ENCODE data around the gene KCTD11.

Gene KCTD11

DNA sequence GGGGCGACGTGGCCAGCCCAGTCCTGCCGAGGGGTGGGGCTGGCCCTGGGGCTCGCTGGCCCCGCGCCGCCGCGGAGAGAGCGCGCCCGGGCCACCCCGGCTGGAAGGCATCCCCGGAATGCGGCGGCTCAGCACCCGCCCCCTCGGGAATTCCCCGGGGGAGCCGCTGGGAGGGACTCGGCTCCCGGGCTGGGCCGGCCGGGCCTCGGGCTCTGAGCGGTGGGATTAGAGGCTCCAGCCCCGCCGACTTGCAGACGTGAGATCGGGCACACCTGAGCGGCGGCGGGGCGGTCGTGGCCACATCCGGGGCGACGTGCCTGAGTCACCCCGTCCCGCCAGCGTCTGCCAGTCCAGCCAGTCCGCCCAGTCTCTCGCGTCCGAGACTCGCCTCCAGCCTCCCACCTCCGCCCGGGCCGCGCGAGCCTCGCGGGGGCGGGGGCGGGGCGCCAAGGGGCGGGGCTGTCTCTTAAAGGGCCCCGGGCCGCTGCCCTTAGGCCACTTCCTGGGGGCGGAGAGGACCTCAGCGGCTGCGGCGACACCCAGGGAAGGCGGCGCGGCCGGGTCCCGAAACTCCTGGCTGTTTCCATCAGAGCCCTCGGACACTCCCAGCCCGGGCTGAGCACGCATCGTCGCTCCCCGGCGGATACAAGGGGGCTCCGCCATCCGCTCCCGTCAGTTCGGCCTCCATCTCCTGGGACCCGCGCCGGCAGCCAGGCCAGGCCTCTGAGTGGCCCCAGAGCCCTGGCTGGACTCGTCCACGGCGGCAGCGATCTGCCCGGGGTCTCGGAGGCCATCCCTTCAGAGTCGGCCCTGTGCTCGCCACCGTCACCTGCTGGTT is at the start of gene KCTD11:
Gene KCTD11, plus strand, starts transcription at position 498 of the 838 bp plus-strand sequence.
- peak; percentile 88 for DNase-seq

DNA sequence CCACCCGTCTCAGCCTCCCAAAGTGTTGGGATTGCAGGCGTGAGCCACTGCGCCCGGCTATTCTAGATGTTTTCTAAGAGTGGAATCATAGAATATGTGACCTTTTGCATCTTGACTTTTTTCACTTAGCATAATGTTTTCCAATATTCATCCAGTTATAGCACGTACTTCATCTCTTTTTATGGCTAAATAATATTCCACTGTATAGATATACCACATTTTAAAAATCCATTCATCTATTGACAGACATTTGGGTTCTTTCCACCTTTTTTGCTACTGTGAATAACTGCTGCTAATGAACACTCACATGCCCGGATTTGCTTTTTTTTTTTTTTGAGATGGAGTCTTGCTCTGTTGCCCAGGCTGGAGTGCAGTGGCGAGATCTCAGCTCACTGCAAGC is 47.8 kb upstream of the KCTD11 start:
- DNase-seq = no peak

DNA sequence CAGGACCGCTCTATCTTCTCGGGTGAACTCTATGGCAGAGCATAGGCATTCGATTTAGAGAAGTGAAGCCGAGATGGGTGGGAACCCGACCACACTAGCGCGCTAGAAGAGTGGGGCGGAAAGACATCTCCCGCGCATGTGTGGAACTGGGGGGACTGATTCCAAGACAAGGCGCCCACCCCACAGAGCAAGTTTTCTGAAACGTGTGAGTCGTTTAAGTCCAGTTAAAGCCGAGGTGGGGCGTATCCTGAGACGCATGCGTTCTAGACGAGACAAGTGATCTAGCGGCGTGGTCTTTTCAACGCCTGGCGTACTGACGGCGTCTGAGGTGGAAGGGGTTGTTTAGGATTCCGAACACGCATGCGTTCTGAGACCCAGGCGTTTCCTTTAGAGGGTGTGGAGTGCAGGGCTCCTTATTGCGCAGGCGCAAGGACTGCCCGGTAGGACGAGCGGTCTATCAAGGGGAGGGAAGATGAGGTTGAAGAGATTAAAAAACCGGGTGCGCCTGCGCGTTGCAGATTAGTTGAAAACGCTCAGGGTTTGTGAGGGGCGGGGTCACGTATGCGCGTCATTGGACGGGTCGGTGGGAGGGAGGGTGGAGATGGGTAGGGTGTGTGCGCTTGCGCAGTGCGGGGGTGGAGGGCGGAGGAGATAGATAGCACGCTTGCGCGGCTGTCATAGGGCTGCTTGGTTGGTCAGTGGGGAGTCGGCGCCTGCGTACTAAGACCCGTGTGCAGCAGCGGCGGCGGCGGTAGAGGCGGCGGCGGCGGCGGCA is 44.9 kb upstream of the KCTD11 start, which contains the start of gene EIF5A:
Gene EIF5A, plus strand, starts transcription at position 718 of the 775 bp plus-strand sequence. CDS start 2,008 bp downstream, outside the sequence.
- peak; percentile 98 for DNase-seq

DNA sequence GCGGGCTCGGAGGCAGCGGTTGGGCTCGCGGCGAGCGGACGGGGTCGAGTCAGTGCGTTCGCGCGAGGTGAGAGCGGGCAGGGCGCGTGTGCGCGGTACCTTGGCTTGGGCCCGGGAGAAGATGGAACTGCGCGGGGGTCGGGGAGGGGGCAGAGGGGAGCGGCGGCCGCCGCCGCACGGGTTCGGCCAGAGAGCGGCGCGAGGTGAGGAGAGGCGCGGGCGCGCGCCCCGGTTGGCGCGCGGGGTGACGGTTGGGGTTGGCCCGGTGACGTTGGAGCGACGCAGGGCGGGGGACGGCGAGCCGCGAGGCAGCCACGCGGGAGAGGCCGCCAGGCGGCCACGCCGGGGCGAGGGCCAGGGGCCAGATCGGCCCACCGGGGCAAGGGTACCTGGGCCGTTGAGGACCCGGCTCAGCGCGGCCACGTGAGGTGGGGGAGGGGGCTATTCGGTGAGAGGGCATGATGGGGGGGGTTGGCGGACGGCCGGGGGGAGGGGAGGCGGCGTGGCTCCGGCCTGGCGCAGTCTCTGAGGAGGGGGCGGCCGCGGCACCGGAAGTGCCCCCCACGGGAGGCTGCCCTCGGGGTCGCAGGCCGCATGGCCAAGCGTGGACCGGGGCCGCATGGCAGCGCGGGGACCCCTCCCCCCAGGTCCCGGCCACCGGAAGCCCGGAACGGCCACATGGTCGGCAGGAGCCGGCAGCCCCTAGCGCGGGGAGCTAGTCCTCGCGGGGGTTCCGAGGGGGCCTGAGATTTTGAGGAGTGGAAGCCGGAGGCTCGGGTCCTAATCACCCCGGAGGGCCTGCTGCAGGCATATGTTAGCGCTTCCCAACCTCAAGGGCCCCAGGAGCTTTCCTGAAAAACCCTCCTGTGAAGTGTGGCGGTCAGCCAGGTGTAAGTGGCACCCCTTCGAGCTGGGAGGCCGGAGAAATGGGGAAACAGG is 44.0 kb upstream of the KCTD11 start:
- DNase-seq = peak; percentile 46

DNA sequence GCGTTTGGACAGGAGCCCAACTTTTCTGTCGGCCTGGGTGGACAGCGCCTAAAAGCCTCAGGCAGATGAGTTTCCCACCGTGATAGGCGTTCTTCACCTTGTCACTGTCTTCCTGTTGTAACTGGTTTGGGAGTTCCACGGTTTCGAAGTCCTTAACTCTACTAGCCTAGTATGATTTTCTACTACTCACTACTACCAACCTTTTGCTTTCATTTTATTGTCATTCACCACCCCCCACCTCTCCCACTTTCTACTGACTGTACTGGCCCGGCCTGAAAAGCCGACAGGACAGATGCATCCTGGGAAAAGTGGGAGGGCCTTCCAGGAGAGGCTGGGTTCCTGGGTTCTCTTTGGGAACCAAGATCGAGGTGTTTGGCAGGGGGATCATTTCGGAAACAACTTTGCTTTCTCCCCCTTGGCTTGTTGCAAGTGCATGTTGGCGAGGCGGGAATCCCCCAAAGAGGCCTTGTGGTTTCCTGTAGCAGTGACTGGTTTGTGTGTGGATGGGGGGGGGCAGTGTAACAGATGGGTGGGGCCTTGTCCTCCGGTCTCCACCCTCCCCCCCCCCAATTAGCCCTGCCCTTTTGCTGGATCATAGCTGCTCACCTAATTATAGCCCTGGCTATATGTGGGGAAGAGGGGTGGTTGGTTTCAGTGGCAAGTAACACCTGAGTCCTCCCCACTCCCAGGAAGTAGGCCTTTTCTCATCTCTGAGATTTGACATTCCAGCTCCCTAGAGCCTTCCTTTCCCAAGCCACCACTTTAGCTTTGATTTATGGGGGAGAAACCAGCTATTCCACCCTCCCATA is 43.1 kb upstream of the KCTD11 start:
- peak; percentile 77 for DNase-seq

DNA sequence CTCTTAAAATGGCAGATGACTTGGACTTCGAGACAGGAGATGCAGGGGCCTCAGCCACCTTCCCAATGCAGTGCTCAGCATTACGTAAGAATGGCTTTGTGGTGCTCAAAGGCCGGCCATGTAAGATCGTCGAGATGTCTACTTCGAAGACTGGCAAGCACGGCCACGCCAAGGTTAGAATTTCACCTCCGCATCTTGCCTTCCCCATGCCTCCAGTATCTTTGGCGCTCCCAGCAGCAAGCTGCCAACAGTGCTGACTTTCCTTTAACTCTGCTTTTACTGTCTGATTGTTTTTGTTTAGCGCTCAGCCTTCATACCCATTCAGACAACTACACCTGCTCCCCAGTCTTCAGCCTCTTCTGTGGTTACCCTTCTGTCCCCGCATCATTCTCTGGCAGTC is 42.3 kb upstream of the KCTD11 start:
- DNase-seq = no peak

DNA sequence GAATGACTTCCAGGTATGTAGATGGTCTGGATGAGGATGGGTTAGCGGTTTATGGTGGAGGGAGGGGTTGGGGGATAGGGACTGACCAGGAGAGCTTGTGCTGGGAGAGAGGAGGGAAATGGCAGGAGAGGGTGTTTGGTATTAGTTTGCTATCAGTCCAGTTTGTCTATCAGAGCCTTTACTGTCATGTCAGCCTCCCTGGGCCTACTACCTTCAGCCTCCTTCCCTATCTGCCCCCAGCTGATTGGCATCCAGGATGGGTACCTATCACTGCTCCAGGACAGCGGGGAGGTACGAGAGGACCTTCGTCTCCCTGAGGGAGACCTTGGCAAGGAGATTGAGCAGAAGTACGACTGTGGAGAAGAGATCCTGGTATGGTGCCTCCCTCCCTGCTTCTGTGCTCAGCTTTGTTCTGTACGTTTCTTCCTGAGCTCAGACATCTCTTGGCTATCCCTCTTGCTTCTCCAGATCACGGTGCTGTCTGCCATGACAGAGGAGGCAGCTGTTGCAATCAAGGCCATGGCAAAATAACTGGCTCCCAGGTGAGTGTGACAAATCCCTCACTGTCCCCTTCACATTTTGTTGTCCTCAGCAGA is 40.8 kb upstream of the KCTD11 start:
- no peak for DNase-seq

DNA sequence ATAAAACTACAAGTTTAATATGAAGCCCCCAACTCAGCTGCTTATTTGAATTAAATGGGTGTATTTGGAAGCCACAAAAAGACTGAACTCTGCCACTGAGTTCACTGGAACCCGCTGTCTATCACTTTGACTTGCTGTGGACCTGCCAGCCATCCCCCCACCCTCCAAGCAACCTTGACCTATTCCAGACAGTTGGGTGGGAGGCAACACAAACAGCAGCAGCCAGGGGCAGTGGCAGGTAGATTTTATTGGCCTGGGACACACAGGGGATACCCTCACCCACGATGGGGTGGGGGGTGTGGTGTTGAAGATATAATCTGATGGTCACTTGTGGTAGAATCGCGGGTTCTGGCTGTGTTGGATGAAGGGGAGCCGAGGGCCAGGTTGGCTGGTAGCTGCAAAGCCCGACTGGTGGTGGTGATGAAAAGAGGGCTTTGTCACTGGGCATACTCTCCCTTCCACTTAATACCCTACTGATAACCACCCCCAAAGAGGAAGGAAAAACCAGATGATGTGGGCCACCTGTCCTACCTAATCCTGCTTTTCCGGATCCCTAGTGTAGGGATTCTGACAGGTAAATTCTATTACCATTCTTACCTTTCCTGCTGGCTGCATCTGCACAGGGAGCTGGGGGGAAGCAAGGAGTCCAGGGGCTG is 39.4 kb upstream of the KCTD11 start:
- no peak for DNase-seq

DNA sequence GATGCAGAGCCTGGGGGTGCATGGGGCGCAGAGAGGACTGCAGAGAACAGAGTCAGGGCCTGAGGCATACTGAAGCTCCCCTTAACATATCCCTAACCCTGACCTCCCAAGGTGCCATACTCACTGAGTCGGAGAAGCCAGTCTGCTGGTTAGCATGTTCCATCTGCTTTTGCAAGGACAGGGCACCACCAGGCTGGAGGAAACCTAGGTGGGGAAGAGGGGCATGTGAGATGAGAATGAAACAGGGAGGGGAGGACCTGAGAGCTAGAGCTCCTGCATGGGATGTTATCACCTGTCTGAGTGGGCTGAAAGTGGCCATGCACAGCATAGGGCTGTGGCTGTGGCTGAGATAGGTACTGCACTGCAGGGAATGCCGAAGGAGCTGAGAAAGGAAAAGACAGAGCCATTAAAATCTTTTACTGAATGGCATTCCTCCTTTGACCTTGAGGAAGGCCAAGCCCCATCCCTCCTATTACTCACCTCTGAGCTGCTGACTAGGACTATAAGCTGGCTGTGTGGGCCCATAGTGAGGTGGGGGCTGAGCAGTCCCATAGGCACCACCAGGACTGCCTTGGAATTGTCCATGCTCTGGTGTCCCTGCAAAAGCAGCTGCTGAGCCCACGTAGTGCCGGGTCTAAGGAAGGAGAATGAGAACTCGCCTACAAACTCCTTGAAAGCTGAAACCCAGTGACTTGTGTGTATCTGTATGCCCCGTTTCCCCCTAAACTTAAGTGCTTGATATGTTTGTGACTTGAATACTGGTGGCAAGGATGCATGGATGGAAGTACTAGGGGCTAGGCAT is 38.7 kb upstream of the KCTD11 start:
- DNase-seq = peak; percentile 32

DNA sequence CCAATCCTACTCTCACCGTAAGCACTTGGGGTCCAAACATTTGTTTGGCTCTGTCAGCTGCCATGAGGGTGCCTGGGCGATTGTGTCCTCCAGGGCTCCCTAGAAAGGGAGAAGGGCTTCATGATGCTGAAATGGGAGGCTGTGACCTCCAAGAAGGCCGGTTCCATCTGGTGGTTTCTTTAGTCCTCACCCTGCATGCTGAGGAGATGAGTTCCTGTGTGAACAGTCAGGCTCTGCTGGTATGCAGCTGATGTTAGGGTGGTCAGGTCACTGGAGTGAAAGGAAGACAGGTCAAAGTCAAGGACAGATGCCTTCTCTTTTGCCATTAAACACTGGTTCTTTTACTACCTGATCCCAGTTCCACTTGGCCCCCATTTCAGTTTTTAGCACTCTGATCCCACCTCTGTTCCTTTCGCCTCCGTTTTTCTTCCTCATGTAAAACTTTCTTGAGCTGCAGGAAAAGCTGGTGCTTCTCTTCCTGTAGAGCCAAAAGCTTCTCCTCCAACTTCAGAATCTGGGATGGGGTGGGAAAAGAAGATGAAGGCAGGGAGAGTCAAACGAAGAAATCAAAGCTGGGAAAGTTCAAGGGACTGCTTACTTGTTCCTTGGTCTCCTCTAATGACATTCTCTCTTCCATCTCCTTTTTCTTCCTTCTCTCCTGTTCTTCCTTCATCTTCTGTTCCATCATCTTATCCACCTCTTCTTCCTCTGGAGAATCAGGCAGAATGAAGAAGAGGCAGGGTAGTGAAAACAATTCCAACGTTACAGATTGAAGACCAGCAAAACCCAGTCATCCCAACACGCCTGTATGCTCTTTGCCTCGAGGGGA is 37.9 kb upstream of the KCTD11 start:
- DNase-seq = peak; percentile 28

DNA sequence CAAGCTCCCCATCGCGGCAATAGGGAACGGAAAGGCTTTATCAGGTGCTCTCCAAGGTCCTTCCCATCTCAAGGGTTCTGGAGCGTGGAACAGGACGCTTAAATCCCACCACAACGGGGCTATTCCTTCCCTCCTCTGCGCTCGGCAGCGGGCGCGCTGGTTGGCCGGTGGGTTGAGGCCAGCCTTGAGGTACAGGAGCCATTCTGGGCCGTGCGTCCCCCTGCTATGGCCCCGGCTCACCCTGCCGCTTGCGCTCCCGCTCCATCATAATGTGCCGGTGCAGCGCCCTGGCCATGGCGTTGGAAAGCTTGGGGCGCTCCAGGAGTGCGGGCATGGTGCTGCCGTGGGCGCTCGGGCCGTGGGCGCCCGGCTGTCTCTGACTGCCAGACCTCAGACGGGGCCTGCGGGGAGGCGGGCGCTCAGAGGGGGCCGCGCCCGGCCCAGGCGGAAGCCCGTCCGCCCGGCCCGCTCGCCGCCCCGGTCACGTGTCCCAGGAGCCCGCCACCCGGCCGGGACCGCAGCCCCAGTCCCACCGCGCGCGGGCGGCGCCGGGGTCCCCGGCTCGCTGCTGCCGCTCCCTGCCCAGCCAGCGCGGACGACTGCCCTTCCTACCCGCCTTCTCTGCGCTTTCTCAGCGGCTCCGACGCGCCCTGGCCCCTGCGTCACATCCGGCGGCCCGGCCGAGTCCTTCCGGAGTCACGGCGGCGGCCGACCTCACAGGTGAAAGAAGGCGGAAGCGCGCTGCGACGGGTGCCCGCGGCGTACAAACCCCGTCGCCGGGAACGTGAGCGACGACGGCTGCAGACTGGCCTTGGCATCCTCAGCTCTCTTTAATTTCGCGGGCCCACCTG is 37.0 kb upstream of the KCTD11 start, which contains the start of gene GPS2:
Gene GPS2, minus strand, starts transcription at position 642 of the 851 bp plus-strand sequence. Its CDS starts 308 bp downstream, at position 334.
- DNase-seq = peak; percentile 90

DNA sequence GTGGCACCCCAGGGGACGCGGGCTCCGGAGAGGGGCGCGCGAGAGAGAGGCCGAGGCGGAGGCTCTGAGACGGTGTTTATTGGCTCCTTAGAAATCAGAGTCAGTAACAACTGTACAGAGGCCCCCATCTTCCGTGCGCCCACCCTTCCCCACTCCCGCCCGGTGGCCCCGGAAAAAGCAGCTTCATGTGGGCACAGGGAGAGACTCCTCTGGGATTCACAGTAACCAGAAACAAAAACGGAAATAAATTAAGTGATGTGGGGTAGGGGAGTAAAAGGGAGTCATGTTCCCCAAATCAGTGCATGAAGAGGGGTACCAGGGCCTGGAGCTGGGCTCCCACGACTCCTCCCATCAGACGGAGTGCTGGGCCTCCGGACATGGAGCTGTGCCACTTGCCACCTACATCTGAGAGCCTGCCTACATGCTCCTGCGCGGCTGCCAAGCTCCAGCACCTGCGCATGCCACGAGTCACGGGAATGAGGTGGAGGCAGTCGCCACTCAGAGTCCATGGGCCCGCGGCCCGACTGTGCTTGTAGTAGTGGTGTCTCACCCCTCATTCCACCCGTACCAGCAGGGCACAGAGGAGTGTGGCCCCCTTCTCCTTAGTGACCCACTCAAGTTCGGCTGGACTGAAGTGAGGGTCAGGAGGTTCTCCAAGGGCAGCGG is 36.3 kb upstream of the KCTD11 start:
- no peak for DNase-seq

DNA sequence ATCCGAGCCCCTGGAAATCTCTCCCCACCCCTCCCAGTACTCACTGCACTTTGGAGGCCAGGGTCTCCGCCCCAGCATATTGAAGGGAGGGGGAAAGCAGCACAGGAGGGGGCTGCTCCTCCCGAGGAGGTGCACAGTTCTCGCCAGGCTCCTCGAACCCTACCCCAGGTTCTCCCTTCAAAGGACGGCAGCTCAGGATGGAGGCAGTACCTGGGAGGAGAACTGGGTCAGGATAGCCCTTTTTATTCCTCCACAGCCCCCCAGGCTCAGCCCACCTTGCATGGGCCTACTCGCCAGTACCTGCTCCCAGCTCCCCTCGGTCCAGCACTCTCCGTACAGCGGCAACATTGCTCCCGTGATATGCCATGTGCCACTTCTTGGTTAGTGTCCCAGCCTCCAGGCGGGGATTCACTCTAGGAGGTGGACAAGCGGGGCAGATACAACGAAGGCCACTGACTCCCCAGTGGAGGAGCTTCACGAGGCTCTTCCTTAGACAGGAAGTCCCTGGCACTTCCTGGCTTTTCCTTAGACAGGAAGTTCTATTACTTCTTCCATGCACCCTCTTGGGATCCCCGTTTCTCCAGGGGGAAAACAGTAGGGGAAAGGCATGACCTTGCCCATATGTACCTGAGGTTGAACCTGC is 34.7 kb upstream of the KCTD11 start:
- no peak for DNase-seq

DNA sequence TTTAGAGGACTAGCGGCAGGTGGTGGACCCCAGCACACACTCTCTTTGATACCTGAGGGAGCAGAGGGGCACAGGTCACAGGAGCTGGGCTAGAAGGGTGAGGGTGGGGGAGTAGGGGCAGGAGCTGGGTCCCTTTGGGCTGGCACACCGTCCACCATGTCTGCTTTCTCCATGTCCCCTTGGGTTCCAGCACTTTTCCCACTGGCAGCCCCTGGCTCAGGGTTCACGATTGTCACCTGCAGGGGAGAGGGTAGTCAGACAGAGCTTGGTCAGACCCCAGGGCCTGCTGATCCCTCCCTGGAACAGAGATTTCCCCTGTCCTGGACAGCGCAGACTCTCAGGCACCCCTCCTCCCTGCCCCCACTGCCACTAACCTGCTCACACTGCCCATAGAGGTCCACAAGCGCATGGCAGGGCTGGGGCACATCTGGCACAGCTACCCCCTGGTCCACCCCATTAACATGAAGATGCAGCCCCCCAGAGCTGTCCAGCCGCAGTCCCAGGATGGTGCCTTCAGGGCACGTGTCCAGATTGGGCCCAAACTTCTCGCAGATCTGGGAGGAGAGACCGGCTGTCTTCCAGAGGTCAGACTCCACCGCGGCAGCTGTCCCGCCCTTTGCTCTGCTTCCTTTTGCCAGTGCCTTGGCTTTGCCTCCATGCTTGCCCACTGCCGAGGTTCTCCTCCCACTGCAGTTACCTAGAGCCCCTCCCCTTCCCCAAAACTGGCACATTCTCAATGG is 33.7 kb upstream of the KCTD11 start:
- DNase-seq = no peak

DNA sequence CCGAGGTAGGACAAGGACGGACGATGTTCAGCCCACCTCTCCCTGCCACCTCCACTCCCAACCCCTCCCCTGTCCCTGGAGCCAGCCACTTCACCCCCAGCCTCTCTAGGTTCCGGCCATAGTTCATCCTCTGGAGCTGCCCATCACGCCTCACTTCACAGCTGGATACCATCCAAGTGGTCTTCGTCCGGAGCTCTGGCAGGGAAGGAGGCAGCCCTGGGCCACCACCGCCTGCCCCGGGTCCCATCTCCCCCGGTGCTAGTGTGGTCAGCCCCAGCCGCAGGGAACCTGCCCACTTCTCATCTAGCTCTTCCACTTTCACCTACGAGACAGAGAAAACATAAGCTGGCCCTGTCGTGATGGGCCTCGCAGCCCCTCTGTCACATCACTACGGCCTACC is 30.5 kb upstream of the KCTD11 start:
- no peak for DNase-seq

DNA sequence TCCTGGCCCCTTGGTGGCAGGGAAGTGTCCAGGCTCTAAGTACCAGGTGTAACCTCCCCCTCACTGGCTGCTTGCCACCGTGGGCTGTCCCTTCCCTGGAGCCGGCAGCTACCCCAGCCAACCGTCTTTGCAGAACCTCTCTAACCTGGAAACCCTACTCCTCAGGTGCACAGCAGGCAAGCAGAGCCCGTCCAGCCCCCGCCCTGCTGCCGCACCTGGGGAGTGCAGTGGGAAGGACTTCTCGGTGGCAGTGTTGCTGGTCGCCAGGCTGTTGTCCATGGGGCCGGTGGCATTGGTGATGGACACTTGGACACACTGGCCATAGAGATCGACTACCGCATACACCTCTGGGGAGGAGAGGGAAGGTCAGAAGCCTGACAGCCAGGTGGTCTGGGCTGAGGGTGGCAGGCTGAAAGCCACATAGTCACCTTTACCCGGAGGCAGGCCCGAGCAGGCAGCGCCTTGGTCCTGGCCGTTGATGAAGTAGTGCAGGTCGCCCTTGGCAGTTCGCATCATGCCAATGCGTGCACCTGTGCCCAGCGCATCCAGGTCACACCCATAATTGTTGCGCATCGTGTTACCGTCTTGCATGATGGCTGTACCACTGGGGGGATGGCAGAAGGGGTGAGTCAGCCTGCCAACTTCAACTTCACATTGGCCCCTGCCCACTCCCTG is 29.3 kb upstream of the KCTD11 start:
- DNase-seq = no peak

All from RPMI8226 (cell line).